Breast epithelium (tissue), 3 donors: Measurements from ENCODE around the gene ZNF888.

Source experiments
- POLR2A ChIP-seq: fragments of 450-650 bp; IDR thresholded peaks from one replicate; pipeline ENCODE4 v1.6.1; 2016; ENCODE audit warnings: antibody characterized with exemption, mild to moderate bottlenecking, moderate library complexity
- POLR2AphosphoS5 ChIP-seq, 3 donors: sonication (generic); formaldehyde crosslinking; IDR thresholded peaks; one replicate each; pipeline ENCODE4 v1.6.1; 2017; ENCODE audit warnings: antibody characterized with exemption in 3 of 3

DNA sequence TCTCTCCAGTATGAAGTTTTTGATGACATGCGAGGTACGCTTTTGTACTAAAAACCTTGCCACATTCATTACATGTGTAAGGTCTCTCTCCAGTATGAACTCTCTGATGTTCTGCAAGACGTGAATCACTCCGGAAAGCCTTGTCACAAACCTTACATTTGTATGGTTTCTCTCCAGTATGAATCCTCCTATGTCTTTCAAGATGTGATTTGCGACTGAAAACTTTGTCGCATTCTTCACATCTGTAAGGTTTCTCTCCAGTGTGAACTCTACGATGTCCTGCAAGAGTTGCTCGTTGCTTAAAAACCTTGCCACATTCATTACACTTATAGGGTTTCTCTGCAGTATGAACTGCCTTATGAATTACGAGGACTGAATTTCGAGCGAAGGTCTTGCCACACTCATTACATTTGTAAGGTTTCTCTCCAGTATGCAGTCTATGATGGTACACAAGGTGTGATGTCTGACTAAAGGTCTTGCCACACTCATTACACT is 42.3 kb downstream of the ZNF888 start:
- TF ChIP-seq POLR2AphosphoS5 (IDR thresholded peaks at IDR 0.05): no peak
- TF ChIP-seq POLR2A: no peak
